Medulla oblongata (tissue), 1 donor: ENCODE data around the gene GAK.
"Not testable (repeated sequence)": the region's sequence is repeated elsewhere in the genome, so short reads cannot be mapped to it uniquely, and the experiment has no call there.

Experiments
- DNase-seq: peaks from one replicate; pipeline ENCODE4 v3.0.0-alpha.2; 2015; ENCODE audit errors: extremely low spot score

Gene GAK

DNA sequence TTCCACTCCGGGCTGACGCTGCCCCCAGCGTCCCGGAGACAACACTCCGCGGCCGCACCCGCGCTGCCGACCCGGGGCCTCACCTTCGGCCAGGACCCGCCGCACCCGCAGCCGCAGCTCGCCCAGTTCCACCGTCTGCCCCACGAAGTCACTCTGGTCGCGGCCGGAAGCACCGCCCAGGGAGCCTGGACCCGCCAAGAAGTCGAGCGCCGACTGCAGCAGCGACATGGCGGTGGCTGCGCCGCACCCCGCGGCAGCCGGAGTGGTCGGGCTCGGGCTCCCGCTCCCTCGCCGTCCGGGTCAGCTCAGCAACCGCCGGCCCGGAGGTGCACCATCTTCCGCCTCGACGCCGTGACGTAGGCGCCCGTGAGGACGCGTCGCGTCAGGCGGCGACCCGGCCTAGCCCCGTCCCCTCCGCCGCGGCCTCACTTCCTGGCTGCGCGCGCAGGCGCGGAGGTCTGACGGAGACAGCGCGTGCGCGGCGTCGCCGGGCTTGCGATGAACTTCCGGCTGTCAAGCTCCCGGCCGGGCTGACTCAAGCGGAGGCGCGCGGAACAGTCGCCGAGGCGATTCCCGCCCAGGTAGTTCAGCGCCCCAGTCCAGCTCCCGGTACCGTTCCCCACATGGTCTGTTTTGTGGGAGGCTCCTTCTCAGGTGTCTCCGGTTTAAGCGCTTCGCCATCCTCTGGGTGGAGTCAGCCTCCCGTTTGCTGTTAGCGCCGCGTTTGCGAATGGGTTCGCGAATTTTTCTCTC lies at the start of gene GAK, which contains the start of gene TMEM175:
TSS of gene GAK (minus strand) at position 357 of the 753 bp plus-strand sequence. CDS start at position 228, 129 bp downstream.
TSS of gene TMEM175 (plus strand) at position 501 of the 753 bp plus-strand sequence. CDS start 15,280 bp downstream, outside the sequence.
- peak; percentile 95 for DNase-seq

DNA sequence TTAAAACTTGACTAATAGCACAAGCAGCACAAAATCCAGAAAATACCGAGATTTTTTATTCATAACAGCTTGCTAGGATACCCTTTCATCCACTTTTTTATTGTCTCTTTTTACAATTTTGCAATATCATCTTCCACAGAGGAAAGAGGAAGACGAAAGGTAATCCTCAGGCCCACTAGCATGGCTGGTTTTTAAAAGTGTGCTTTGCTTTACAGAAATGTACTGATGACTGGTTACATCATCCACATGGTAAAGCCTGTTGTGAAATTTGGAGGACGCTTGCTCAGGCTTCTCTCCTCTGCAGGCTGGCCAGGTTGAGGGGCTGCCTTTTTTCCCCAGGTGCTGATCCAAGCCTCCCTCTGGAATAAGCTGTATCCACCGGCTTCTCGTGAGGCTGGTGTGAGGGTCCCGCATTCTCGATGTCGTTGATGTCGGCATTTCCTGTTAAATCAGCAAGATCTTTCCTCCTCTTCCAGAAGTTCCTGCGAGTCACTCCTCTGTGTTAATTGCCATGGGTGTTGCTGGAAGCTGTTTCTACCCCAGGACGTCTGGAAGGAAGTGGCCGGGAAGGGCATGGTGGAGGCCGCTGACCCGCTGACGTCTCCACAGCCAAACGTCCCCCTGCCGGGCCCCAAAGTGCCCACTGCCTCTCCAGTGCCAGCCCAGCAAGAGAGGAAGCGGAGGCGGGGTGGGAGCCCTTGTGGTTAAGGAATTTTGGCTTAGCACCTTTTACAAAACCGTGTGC lies 47.0 kb upstream of the GAK start:
- DNase-seq, result no peak

DNA sequence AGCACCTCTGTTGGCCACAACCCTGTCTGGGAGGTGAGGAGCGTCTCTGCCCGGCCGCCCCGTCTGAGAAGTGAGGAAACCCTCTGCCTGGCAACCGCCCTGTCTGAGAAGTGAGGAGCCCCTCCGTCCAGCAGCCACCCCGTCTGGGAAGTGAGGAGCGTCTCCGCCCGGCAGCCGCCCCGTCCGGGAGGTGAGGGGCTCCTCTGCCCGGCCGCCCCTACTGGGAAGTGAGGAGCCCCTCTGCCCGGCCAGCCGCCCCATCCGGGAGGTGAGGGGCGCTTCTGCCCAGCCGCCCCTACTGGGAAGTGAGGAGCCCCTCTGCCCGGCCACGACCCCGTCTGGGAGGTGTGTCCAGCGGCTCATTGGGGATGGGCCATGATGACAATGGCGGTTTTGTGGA lies 43.9 kb upstream of the GAK start:
- not testable (repeated sequence) for DNase-seq

DNA sequence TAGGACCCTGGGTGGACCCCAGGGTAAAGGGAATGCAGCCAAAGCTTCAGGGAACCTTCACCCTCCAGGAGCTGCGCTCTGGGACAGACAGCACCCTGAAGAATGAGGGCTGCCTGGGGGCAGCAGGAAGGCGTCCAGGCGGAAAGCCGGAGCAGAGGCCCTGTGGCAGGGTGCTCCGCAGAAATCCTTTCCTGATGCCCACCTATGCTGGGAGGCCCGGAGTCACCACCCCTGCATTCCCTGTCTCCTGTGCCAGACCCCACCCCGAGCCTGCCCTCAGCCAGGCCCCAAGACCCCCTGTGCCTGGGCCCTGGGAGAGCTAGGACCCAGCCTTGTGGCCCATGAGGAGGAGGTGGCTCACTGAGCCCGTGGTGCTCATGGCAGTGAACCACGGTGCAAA lies 42.6 kb upstream of the GAK start:
- DNase-seq, result no peak

DNA sequence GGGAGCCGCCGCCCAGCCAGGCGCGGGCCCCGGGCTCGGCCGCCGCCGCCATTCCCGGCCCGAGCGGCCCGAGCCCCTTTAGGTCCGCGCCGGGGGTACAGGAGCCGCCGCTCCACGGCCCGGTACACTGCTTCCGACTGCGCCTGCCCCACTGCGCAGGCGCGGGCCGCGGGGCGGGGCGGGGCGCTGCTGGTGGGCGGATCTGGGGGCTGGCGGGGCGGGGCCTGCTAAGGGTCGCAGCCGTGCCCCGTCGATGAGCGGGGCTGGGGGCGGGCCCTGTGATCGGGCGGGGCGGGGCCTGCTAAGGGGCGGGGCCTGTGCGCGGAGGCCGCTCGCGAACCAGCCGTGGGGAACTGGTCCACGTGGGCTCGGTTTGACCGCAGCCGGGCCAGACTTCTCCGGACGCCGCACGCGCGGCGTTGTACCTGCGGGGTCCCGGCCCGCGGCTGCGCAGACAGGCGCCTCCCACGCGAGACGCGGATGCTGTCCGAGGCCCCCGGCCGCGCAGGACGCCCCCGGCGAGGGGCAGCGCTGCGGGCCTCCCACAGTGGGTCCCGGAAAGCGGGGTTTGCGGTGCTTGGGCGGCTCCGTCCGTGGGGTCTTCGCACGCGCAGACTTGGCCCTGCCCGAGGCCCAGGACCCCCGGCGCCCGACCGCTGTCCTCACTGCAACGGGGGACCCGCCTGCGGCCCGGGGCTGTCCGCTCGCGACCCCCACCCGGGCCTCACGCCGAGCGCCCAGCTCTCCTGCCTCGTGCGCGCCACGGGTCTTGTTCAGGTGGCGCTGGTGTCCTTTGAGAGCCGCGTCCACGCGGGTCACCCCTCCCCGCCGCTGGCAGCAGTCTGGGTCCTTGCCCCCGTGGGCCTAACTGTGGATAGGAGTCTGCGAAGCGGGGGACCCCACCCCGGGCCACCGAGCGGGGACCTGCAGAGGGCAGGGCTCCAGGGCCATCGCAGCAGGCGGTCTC lies 41.6 kb upstream of the GAK start, which contains the start of gene DGKQ:
TSS of gene DGKQ (minus strand) at position 139 of the 967 bp plus-strand sequence. CDS start at position 52, 87 bp downstream.
- peak; percentile 90 for DNase-seq

DNA sequence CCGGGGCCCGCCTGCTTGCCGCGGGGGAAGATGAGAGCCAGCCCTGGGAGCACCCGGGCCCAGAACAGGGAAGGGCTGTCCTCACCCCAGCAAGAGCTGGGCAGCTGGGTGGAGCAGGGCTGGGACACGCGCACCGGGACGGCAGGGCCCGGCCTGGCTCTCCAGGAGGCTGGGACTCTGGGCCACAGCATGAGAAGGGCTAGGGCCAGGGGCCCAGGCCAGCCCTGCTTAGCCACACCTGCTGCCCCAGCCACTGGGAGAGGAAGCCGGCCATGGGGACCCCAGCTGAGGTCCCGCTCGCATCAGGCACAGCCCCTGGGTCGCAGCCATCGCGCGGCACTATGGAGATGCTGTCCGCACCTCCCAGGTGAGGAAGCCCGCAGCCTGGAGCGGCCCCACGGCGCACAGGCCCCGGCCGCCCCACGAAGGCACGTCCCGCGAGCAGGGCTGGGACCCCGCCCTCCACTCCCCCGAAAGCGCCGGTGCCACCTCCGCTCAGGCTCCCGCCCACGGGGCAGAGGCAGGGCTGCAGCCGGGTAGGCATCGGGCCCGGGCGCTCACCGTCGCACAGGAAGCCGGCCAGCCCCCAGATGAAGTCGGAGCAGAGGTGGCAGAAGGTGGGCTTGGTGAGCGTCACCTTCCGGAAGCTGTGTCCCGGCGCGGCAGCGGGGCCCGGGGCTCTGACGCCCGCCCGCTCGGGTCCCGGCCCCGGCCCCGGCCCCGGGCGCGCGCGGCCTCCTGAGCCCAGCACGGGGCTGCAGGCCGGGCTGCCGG lies 40.7 kb upstream of the GAK start:
- DNase-seq, result no peak

DNA sequence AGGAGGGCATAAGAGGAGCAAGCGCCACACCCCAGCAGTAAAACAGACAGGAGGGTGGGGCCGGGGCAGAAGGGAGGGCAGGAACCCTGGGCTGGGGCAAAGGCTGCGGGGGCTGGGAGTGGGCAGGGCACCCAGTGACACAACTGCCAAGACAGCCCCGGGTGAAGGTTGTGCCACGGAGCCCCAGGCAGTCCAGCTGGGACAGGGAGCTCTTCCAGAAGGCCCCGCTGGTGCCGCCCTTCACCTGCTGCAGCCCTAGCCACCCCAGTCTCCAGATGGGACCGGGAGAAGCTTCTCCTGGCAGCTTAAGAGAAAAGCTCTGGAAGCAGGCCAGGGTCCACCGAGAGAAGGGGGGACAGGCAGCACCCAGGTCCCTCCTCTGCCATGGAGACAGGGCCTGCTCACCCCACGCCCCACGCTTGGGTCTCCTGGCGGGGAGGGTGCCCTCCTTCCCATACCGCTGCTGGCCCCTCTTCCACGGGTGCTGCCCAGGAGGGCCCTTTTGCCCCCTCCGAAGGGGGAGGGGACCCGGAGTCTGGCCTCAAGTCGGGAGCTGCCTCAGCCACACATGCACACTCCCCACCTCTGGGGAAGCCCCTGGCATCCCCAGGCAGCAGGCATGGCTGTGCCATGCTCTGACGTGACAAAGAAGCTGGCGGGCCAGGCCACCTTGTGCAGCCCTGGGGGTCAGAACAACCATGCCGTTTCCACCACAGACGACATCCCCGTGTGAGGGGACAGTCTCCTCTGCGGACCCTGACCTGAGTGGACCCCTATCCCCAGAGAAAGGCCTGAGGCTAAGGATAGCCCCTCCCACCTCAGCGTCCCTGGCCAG lies 39.8 kb upstream of the GAK start:
- DNase-seq, result no peak

DNA sequence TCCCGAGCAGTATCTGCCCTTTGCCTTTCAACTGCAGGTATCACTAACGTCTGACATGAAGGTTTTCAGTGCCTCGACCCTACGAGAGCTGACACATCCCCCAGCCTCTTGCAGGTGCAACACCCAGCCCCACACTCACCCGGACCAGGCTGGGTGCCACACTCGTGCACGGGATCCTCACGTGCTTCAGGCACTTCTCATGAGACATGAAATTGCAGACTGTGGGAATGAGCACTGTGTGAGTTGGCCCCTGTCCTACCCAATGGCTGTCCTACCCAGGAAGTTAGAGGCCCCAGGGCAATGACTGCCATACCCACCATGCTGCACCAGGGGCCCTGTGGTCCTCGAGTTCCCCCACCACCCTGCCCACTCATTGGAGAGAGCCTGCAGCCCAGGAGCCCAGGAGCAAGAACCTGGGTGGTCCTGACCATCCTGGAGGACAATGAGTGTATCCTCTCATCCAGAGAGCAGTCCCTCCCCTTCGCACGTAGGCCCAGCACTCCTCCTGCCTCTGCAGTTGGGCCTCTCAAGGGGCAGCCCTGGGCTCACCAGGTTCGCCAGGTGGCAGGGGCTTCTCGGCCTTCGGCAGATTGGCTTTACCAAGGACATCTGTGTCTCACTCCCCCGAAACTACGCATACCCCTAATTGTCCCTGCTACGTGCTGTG lies 38.9 kb upstream of the GAK start:
- DNase-seq, result no peak

DNA sequence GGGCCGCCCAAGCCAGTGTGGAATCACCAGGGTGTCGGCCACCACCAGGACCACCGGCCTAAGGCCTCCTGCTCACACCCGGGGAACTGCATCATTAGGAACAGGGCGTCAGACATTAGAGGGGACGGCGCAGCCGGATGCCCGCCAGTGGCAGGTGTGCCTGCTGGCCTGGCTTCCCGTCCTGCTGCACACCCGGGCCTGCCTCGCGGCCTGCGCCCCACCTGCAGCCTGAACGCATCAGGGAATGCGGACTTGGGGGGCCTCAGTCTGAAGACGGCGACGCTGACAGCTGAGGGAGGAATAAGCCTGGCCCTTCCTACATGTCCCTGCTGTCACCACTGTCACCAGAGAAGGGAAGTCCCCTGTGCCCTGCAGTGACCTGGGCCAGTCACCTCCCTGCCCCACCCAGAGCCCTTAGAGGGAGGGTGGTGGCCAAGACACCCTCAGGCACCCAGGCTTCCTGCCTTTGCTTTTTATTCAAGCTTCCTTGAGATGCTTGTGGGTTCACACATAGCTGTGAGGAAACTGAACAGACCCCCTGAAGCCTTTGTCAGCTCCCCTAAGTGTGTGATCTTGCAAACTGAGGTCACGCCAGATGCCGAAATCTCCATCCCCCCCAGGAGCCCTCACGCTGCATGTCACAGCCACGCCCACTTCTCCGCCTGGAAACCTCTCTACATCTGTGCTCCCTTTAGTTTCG lies 38.1 kb upstream of the GAK start:
- no peak for DNase-seq

DNA sequence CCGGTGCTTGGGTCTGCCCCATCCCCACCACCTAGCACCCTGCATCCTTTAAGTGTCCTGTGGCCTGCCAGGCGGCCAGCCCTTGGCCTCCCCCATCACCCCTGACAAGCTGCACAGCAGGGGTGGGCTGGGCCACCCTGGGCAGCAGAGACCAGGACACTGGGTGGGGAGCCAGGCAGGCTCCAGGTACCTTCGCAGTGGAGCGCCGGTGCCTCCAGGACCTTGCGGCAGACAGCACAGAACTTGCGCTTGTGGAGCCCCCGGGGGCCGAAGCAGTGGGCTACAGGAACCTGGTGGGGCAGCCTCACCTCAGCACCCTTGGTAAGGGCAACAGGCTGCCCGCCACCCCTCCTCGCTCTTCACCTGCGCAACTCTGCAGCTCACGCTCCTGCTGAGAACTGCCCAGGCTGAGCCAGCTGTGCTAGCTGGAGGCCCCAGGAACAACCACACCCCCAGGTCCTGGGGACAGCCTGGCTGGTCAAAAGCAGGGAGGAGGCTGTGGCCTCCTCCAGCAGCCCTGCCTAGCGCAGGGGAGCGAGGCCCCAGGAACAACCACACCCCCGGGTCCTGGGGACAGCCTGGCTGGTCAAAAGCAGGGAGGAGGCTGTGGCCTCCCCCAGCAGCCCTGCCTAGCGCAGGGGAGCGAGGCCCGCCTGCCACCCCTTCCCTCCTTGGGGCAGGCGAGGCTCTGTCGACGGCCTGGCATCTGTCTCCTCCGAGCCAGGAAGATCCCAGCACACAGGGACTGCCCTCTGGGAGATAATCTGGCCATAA lies 36.7 kb upstream of the GAK start:
- no peak for DNase-seq

DNA sequence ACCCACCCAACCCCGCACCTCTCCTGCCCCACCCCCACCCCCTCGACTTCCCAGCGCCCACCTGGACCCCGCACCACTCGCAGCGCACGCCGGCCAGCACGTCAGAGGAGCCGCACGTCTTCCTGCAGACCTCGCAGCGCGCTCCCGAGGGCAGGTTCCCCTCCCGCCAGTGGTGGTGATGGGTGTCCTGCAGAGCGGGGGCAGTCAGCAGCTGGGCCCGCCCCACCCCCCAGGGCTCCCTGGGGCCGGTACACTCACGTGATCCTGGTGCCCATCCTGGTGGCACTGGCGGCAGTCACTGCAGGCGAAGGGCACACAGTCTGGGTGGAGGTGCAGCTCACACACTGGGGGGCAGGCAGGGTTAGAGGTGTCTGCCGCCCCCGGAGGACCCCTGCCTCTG lies 36.1 kb upstream of the GAK start:
- no peak for DNase-seq

DNA sequence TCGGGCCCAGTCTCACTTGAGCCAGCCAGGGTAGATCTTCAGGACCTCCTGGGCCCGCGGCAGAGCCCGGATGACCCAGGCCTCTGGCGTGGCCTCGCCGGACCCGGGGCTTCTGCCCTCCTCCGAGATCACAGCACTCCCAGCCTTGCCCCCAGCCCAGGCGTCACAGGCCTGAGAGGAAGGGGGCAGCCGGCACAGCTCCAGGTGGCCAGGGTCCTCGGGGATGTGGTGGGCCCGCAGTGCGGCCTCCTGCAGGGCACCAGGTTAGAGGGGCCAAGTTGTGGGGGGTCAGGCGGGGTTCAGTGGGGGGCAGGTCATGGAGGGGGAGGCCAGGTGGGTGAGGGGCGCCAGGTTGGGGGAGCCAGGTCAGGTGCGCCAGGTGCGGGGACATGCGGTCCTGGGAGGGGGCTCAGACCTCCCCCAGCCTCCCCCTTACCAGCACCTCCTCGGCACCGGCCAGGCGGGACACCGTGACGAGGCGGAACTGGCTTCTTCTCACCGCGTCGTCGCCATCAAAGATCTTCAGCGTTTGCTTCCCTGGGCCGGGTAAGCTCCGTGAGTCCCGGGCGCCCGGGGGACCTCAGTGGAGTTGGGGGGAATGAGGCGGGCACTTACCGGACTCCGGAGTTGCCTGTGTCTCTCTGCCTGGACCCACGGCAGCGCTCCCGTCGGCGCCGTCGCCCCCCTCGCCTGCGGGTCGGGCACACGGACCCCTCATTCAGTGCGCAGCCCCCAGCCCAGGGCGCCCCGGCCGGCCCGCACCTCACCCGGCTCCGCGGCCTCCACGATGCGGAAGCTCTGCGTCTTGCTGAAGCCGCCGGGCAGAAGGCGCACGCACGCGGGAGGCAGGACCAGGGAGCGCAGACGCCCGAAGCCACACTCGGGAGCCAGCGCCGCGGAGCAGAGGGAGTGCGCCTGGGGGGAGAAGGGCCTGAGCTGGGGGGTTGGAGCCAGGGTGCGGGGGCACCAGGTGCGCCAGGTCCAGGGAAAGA lies 35.3 kb upstream of the GAK start:
- no peak for DNase-seq

DNA sequence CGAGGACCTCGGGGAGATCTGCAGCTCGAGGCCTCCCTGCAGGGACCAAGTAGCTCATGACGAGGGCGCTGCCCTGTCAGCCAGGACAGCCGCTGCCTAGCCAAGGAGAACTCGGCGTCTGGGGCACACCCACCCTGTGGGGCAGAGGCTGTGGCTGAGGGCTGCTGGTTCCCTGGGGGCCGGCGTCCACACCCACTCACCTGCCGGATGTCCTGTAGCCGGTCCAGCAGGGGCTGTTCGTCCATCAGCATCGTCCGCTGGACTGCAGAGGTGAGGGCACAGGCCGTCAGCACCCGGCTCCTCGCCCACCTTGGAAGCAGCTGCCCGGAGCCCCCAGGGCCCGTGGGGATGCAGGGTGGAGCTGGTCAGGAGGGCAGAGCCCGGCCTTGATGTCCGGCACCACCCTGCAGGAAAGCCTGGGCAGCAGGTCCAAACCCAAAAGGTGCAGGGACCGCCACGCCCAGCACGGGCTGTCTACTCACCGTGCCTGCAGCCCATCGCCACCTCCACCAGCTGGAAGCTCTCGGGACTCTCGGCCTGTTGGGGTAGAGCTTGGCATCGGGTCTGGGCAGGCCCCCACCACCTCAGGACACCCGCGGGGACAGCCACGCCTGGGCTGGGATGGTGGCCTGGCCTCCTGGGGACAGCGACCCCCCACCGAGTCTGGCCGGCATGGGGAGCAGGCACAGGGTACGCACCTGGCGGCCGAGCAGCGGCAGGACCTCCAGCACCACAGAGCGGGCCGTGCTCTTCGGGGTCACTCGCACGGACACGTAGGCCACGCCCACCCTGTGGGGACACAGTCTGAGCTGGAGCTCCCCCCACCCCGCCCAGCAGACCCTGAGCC lies 34.4 kb upstream of the GAK start:
- no peak for DNase-seq

DNA sequence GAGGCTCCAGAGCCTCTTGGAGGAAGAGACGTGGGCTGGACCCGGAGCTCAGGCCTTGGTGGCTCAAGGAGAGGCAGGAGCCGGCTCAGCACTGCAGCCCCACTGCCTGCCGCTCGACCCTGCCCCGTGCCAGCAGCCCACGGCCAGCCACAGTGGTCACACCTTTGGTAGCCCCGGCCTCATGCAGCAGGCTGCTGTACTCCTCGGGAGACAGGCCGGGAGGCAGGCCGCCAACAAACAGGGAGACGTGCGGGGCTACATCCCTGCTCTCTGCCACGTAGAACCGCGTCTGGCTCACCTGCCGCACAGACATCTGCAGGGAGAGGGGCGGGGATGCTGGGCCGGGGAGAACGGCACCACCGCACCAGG lies 33.6 kb upstream of the GAK start:
- no peak for DNase-seq

DNA sequence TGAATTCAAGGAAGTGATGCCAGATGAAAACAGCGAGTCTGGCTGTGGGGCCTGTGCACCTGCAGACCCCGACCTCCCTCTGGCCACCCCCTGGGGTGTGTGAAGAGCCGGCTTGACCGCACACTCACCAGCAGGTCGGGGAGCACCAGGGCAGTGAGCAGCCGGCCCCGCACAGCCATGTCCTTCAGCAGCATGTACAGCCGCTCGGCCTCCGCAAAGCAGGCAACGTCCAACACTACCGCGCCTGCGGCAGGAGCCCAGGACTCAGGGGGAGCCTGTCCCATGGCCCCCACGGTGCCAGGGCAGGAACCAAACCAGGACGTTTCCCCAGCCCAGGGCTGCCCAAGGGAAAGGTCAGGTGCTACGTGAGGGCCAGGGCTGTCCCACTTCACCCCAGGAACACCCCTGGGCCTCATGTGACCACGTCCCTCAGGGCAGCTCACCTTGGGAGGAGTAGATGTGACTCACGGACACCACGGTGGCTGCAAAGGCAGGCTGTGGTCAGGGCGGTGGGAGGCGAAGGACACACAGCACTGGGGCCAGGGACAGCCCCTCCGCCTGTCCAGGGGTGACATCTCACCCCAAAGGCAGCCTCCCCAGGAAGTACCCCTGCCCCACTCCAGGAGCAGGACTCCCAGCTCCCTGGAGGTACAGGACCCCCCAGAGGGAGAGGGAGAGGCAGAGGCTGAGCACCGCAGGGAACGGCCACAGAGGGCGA lies 33.1 kb upstream of the GAK start:
- DNase-seq, result no peak
